22Rv1 (cell line): ENCODE measurements around the gene ELOVL3.

Experiments used
- CTCF ChIP-seq: fragments of 450-650 bp; IDR thresholded peaks from 2 replicates; pipeline ENCODE4 v1.5.1; 2017; ENCODE audit warnings: mild to moderate bottlenecking
- ZFX ChIP-seq: fragments of 450-650 bp; IDR thresholded peaks from 2 replicates; pipeline ENCODE4 v1.6.1; 2017; ENCODE audit warnings: antibody characterized with exemption, borderline replicate concordance

DNA sequence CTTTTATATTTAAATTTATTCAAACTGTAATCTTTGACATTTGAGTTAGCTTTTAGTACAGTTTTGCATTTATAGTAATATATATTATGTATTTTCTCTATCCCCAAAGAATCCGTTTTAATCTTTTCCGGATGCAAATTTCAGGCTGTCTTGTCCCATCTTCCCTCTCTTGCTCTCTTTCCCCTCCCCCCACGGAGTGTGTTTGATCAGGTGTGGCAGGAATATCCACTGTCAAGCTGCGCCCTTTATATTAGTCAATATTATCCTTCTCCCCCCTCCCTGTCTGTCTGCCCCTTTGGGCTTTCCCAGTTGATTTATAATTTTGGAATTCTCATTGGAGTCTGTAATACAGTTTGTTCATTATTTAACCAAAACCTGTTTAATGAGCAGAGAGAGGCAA is 38.3 kb downstream of the ELOVL3 start:
- TF ChIP-seq CTCF (no peak), ZFX (no peak)
